Cortex of kidney (tissue), 1 donor: ENCODE data around the gene CDCA8.
"Not testable (repeated sequence)": the region's sequence is repeated elsewhere in the genome, so short reads cannot be mapped to it uniquely, and the experiment has no call there.

ENCODE experiments used
- DNase-seq: peaks from one replicate; lab custom pipeline; 2025; lab: John Stamatoyannopoulos, UW

The CDCA8 gene

GRCh38 chr1:37673920-37674319 is 18.4 kb upstream of the CDCA8 start:
- no peak for DNase-seq

GRCh38 chr1:37676281-37677142 is 15.8 kb upstream of the CDCA8 start:
- no peak for DNase-seq

- DNase-seq: no peak
These were observed 15.2 kb upstream of the CDCA8 start for GRCh38 chr1:37677143-37677439.

GRCh38 chr1:37677808-37678207 is 14.5 kb upstream of the CDCA8 start:
- no peak for DNase-seq

- no peak for DNase-seq
These were observed 11.4 kb upstream of the CDCA8 start for GRCh38 chr1:37680933-37681332.

- DNase-seq: no peak
These were observed 9.9 kb upstream of the CDCA8 start for GRCh38 chr1:37682334-37682987.

- DNase-seq: not testable (repeated sequence)
These were observed 8.1 kb upstream of the CDCA8 start for GRCh38 chr1:37684182-37684581.

GRCh38 chr1:37685722-37686121 is 6.6 kb upstream of the CDCA8 start:
- no peak for DNase-seq

GRCh38 chr1:37687764-37688163 is 4.6 kb upstream of the CDCA8 start:
- DNase-seq: not testable (repeated sequence)

- no peak for DNase-seq
These were observed 3.4 kb upstream of the CDCA8 start for GRCh38 chr1:37688926-37689325.

GRCh38 chr1:37691497-37692077 is 729 bp upstream of the CDCA8 start:
- DNase-seq: no peak

- DNase-seq: no peak
These were observed 489 bp downstream of the CDCA8 start for GRCh38 chr1:37692834-37693175.

- no peak for DNase-seq
These were observed 4.8 kb downstream of the CDCA8 start for GRCh38 chr1:37697090-37697489.

- DNase-seq: no peak
These were observed 5.4 kb downstream of the CDCA8 start for GRCh38 chr1:37697737-37698136.

- no peak for DNase-seq
These were observed 6.8 kb downstream of the CDCA8 start for GRCh38 chr1:37699147-37699546.

GRCh38 chr1:37701051-37701450 is 8.7 kb downstream of the CDCA8 start:
- no peak for DNase-seq

GRCh38 chr1:37703061-37703460 is 10.7 kb downstream of the CDCA8 start:
- DNase-seq: no peak

GRCh38 chr1:37704966-37705365 is 12.7 kb downstream of the CDCA8 start:
- DNase-seq: no peak

GRCh38 chr1:37705399-37705798 is 13.1 kb downstream of the CDCA8 start:
- DNase-seq: no peak

GRCh38 chr1:37708471-37708870 is 16.2 kb downstream of the CDCA8 start:
- no peak for DNase-seq

- no peak for DNase-seq
These were observed 21.9 kb downstream of the CDCA8 start for GRCh38 chr1:37714226-37714625.

GRCh38 chr1:37714689-37715088 is 22.4 kb downstream of the CDCA8 start:
- no peak for DNase-seq

GRCh38 chr1:37716321-37716720 is 24.0 kb downstream of the CDCA8 start:
- DNase-seq: no peak
